Uterus (tissue), 4 donors: ENCODE data around the gene DTHD1. TPM values are rescaled to one million over a fixed set of nuclear protein-coding genes. Genes with fewer than 3 reads are reported as not detected.

ENCODE experiments used
- DNase-seq, 2 donors: peaks; one replicate each; pipeline ENCODE4 v3.0.0-alpha.2; 2019 to 2020
- H3K27ac ChIP-seq, 2 donors: fragments of 200-600 bp; sonication (generic); 1 replicate in 1 of 2; 2 replicates in 1 of 2; pipeline ENCODE4 v1.5.1; 2016 to 2018
- H3K27me3 ChIP-seq, 2 donors: fragments of 200-600 bp; sonication (generic); one replicate each; pipeline ENCODE4 v1.5.1; 2018 to 2019; ENCODE audit warnings: control low read depth in 1 of 2
- H3K36me3 ChIP-seq, 2 donors: fragments of 200-600 bp; sonication (generic); one replicate each; pipeline ENCODE4 v1.5.1; 2019; ENCODE audit warnings: control low read depth in 1 of 2
- H3K4me1 ChIP-seq, 2 donors: fragments of 200-600 bp; sonication (generic); one replicate each; pipeline ENCODE4 v1.5.1; 2018 to 2019; ENCODE audit warnings: control low read depth in 1 of 2
- H3K4me3 ChIP-seq, 2 donors: fragments of 200-600 bp; sonication (generic); 1 replicate in 1 of 2; 2 replicates in 1 of 2; pipeline ENCODE4 v1.5.1; 2018 to 2019; ENCODE audit warnings: mild to moderate bottlenecking in 1 of 2
- H3K9me3 ChIP-seq, 2 donors: fragments of 200-600 bp; sonication (generic); one replicate each; pipeline ENCODE4 v1.5.1; 2019; ENCODE audit warnings: control low read depth in 1 of 2
- CTCF ChIP-seq, 4 experiments: fragments of 200-600 bp in 2 of 4; fragments of 450-650 bp in 2 of 4; sonication (generic) in 2 of 4; IDR thresholded peaks; one replicate each; pipeline ENCODE4 v1.5.1; 2016 to 2019; ENCODE audit warnings: antibody characterized with exemption in 4 of 4, mild to moderate bottlenecking in 2 of 4, moderate library complexity in 1 of 4
- POLR2A ChIP-seq, 2 donors: fragments of 450-650 bp; IDR thresholded peaks; one replicate each; pipeline ENCODE4 v1.6.1; 2016; ENCODE audit warnings: antibody characterized with exemption in 2 of 2, mild to moderate bottlenecking in 1 of 2, moderate library complexity in 1 of 2
- intact Hi-C: fragments of 100-400 bp; cut with DNase I; formaldehyde crosslinking; loops from one replicate; pipeline ENCODE4 v1.15.1; 2023; ENCODE audit warnings: low total_unique reads
- total RNA-seq, 4 donors: library from RNA; depleted of rRNA in 3 of 4; stranded (reverse); fragments of >200 nt in 3 of 4; gene quantifications; one replicate each; pipeline versions ENCODE4 v1.1.0 to v1.2.4, GENCODE V29; 2014 to 2023
- donor health status: DM: yes; HTN: yes; CAD: no.

The DTHD1 gene
- total RNA-seq, 4 donors from 2014 or later: 1.0 to 2.5 (median 2.1) TPM

- intact Hi-C loops: no loop called here
- Histone ChIP-seq H3K27ac (no peak overlapping the region), H3K9me3 (no peaks in the 10 kb centered on the region), H3K4me3 (no peak overlapping the region), H3K4me1 (no peaks in the 10 kb centered on the region), H3K36me3 (no peaks in the 10 kb centered on the region), H3K27me3 (no peaks in the 10 kb centered on the region)
- TF ChIP-seq POLR2A (IDR thresholded peaks at IDR 0.05): no peak
- TF ChIP-seq CTCF (IDR thresholded peaks at IDR 0.05): no peak
- DNase-seq: no peak
Measured at GRCh38 chr4:36338973-36339372, 57.6 kb downstream of the DTHD1 start.

GRCh38 chr4:36341936-36342335 is 60.5 kb downstream of the DTHD1 start:
- intact Hi-C loops: no loop called here
- TF ChIP-seq CTCF (IDR thresholded peaks at IDR 0.05) (no peak), POLR2A (IDR thresholded peaks at IDR 0.05) (no peak)

GRCh38 chr4:36343501-36344175 is 62.2 kb downstream of the DTHD1 start:
- Histone ChIP-seq H3K27me3 (no peaks in the 10 kb centered on the region), H3K4me3 (no peak overlapping the region), H3K9me3 (no peaks in the 10 kb centered on the region), H3K27ac (no peak overlapping the region), H3K4me1 (no peaks in the 10 kb centered on the region), H3K36me3 (no peaks in the 10 kb centered on the region)
- intact Hi-C loops: no loop called here
- TF ChIP-seq POLR2A (IDR thresholded peaks at IDR 0.05): no peak
- no peak for TF ChIP-seq CTCF (IDR thresholded peaks at IDR 0.05)
- DNase-seq: no peak

More at GRCh38 chr4:36341936-36342335, 60.5 kb downstream of the DTHD1 start:
- H3K27me3 ChIP-seq: no peaks in the 10 kb centered on the region
- H3K27ac ChIP-seq: no peak overlapping the region
- H3K36me3 ChIP-seq: no peaks in the 10 kb centered on the region
- no peak overlapping the region for H3K4me3 ChIP-seq
- H3K4me1 ChIP-seq: no peaks in the 10 kb centered on the region
- no peak for DNase-seq
- no peaks in the 10 kb centered on the region for H3K9me3 ChIP-seq

- DNase-seq: no peak
- H3K36me3 ChIP-seq: no peaks in the 10 kb centered on the region
- H3K27ac ChIP-seq: no peak overlapping the region
- TF ChIP-seq CTCF (IDR thresholded peaks at IDR 0.05) (no peak), POLR2A (IDR thresholded peaks at IDR 0.05) (no peak)
- H3K4me3 ChIP-seq: no peak overlapping the region
- intact Hi-C loops: no loop called here
- H3K27me3 ChIP-seq: no peaks in the 10 kb centered on the region
- H3K4me1 ChIP-seq: no peaks in the 10 kb centered on the region
- no peaks in the 10 kb centered on the region for H3K9me3 ChIP-seq
Measured at GRCh38 chr4:36348403-36348938, 67.1 kb downstream of the DTHD1 start.

- Histone ChIP-seq H3K4me3 (no peak overlapping the region), H3K4me1 (no peaks in the 10 kb centered on the region), H3K36me3 (no peaks in the 10 kb centered on the region), H3K9me3 (no peaks in the 10 kb centered on the region), H3K27ac (no peak overlapping the region), H3K27me3 (no peaks in the 10 kb centered on the region)
- DNase-seq: no peak
- intact Hi-C loops: no loop called here
- TF ChIP-seq POLR2A (IDR thresholded peaks at IDR 0.05) (no peak), CTCF (IDR thresholded peaks at IDR 0.05) (no peak)
Measured at GRCh38 chr4:36349938-36350549, 68.6 kb downstream of the DTHD1 start.
